ENCODE results near the gene MYLK4.

DNA sequence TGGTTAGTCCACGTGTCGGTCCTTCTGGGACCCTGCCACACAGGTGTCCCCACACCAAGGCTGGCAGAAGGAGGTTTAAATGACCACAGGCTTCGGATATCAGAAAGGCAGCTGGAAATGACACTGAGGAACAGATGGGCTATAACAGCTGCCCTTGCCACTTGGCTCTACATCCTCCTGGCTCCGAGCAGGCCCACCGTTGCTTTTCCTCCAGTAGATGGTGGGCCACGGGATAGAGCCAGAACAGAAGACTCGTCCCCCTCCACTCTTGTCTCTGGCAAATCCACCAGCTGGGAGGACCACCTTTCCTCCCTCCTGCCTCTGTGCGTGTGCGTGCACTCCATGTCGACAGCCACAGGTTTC, 32.1 kb upstream of the MYLK4 start:
- no peak for TF ChIP-seq POLR2A (IDR thresholded peaks at IDR 0.05; ENCODE audit: low read length)
- no peak for TF ChIP-seq GATA1 (IDR thresholded peaks at IDR 0.05; ENCODE audit: low read depth, low read length)
